Measurements from ENCODE around the gene RUNX2. TPM values are rescaled to one million over a fixed set of nuclear protein-coding genes. Genes with fewer than 3 reads are reported as not detected.

Gene RUNX2
- total RNA-seq, 1 experiment from 2014 or later = 3.8 TPM

DNA sequence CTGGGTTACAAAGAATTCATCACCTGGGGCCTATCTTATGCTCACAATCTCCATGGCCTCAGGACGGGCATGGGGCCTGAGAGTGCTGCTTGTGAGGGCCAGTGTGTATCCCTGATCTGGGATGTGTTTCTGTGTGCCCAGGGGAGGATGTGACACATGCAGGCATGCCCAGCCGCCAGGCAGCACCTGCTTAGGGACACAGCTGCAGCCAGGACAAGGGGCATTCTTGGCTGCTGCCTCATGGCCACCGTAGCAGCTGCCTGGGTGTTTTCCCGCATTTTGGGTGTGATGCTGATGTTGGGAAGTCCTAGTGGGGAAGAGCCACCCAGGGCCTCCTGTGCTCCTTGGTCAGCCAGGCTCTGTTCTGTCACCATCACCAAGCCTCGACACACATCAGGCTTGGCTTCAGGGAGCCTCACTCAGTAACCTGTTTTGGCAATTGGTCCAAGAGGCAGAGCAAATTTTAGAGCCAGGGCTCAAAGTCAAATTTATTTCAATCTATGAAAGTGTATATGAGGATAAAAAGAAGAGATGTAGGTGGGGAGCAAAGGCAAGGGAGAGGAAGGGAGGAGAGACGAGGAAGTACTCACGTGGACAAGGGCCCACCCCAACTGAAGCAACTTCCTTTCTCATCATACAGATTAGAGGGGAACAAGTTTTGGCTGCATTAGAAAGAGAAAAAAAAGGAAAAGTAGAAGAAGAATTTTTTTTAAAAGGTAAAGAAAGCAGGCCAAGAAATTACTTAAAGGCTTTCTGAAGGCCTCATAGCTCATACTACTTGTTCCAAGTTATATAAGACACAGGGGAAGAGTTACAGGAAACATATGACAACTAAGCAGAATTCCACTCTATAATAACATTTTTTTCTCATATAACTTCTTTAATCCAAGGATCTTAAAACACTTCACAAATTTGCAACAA is 319.5 kb downstream of the RUNX2 start:
- POLR2A ChIA-PET (ENCODE audit: unreplicated experiment) = no interaction called here
- H3K4me1 ChIP-seq (ENCODE audit: insufficient read depth, low read length) = peaks cover 32% of the 10 kb centered on the region
- intact Hi-C loops (cut with micrococcal nuclease) = no loop called here

GRCh38 chr6:45648262-45648620 is 320.1 kb downstream of the RUNX2 start:
- H4K20me1 ChIP-seq (ENCODE audit: low read length) = no peaks in the 10 kb centered on the region
- ChIA-PET POLR2A (ENCODE audit: unreplicated experiment) (no interaction called here), CTCF (interaction anchor here (1.2 kb wide), 1 partner anchor 66 kb away, joined by 3 read pairs; no protein-coding TSS in a partner anchor)
- H3K4me3 ChIP-seq (ENCODE audit: low read length) = no peak overlapping the region
- H3K27ac ChIP-seq (ENCODE audit: low read length) = no peak overlapping the region
- H3F3A ChIP-seq (ENCODE audit: low read length, unreplicated experiment) = no peaks in the 10 kb centered on the region
- no TSS peak for BruUV-seq (replicated peaks)
- TF ChIP-seq EZH2 (IDR thresholded peaks at IDR 0.05; ENCODE audit: low read length, unreplicated experiment) (no peak), CTCF (conservative IDR thresholded peaks at IDR 0.05; ENCODE audit: low read depth, low read length) (no peak), EZH2phosphoT487 (IDR thresholded peaks at IDR 0.05; ENCODE audit: borderline replicate concordance, low read length) (no peak)
- H3K9me3 ChIP-seq (ENCODE audit: low read length) = no peaks in the 10 kb centered on the region
- no peaks in the 10 kb centered on the region for H3K79me2 ChIP-seq (ENCODE audit: low read length)
- no peaks in the 10 kb centered on the region for H3K36me3 ChIP-seq (ENCODE audit: low read depth, low read length)
- DNase-seq (no peak), ATAC-seq (no peak)
- no peaks in the 10 kb centered on the region for H3K9me2 ChIP-seq (replicated peaks; ENCODE audit: low read length)
- no peak overlapping the region for H2AFZ ChIP-seq (ENCODE audit: low read length)
- H3K4me1 ChIP-seq (ENCODE audit: insufficient read depth, low read length) = peaks cover 39% of the 10 kb centered on the region
- no peak overlapping the region for H3K4me2 ChIP-seq (ENCODE audit: low read length)
- H3K9ac ChIP-seq (ENCODE audit: low read length) = no peak overlapping the region
- intact Hi-C loops (cut with micrococcal nuclease) = no loop called here
- H3K27me3 ChIP-seq (ENCODE audit: low read length) = no peaks in the 10 kb centered on the region

More for the DNA sequence above, 319.5 kb downstream of the RUNX2 start:
- H3K9ac ChIP-seq (ENCODE audit: low read length) = no peak overlapping the region
- no peaks in the 10 kb centered on the region for H3K27me3 ChIP-seq (ENCODE audit: low read length)
- DNase-seq (peak; percentile 48), ATAC-seq (peak; percentile 26)
- H2AFZ ChIP-seq (ENCODE audit: low read length) = no peak overlapping the region
- no peak overlapping the region for H3K4me2 ChIP-seq (ENCODE audit: low read length)
- CTCF ChIA-PET = interaction anchor here (0.6 to 1.2 kb wide), 2 partner anchors 67 to 144 kb away, joined by 3 read pairs; no protein-coding TSS in a partner anchor
- no peaks in the 10 kb centered on the region for H3K9me2 ChIP-seq (replicated peaks; ENCODE audit: low read length)
- H3K9me3 ChIP-seq (ENCODE audit: low read length) = no peaks in the 10 kb centered on the region
- no peak overlapping the region for H3K27ac ChIP-seq (ENCODE audit: low read length)
- no peaks in the 10 kb centered on the region for H3K36me3 ChIP-seq (ENCODE audit: low read depth, low read length)
- no peaks in the 10 kb centered on the region for H4K20me1 ChIP-seq (ENCODE audit: low read length)
- H3F3A ChIP-seq (ENCODE audit: low read length, unreplicated experiment) = no peaks in the 10 kb centered on the region
- H3K4me3 ChIP-seq (ENCODE audit: low read length) = no peak overlapping the region
- BruUV-seq (replicated peaks) = no TSS peak
- H3K79me2 ChIP-seq (ENCODE audit: low read length) = no peaks in the 10 kb centered on the region
- TF ChIP-seq CTCF (conservative IDR thresholded peaks at IDR 0.05; ENCODE audit: low read depth, low read length) (no peak), EZH2phosphoT487 (IDR thresholded peaks at IDR 0.05; ENCODE audit: borderline replicate concordance, low read length) (no peak), EZH2 (IDR thresholded peaks at IDR 0.05; ENCODE audit: low read length, unreplicated experiment) (no peak)

Measured in PC-3 (cell line).